ENCODE results near the gene NEU4.
"Not testable (repeated sequence)": the region's sequence is repeated elsewhere in the genome, so short reads cannot be mapped to it uniquely, and the experiment has no call there.

Gene NEU4

DNA sequence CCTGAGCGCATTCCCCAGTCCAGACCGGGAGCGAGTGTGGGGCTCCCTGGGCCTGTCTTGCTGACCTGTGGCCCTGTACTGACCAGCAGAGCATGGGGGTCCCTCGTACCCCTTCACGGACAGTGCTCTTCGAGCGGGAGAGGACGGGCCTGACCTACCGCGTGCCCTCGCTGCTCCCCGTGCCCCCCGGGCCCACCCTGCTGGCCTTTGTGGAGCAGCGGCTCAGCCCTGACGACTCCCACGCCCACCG, 5.3 kb downstream of the NEU4 start:
- no peak for DNase-seq (ENCODE audit: low read depth)

DNA sequence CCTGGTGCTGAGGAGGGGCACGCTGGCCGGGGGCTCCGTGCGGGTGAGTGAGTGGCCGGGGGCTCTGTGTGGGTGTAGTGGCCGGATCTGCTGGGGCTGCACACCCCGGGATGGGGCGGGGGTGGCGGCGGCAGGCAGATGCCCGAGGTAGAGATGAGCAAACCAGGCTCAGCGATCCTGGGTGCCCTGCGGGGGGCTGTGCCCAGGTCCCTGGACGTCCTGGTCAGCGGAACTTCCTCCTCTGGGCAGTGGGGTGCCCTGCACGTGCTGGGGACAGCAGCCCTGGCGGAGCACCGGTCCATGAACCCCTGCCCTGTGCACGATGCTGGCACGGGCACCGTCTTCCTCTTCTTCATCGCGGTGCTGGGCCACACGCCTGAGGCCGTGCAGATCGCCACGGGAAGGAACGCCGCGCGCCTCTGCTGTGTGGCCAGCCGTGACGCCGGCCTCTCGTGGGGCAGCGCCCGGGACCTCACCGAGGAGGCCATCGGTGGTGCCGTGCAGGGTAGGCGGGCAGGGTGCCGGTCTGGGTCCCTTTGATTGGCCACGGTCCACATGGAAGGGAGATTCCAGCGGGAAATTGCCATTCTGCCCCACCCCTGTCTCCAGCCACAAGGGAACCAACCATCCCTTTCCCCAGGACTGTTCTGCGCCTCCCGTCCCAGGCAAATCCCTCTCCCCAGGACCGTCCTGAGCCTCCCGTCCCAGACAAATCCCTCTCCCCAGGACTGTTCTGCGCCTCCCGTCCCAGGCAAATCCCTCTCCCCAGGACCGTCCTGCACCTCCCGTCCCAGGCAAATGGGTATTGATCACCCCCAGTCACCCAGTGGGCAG, 5.9 kb downstream of the NEU4 start:
- no peak for DNase-seq (ENCODE audit: low read depth)

DNA sequence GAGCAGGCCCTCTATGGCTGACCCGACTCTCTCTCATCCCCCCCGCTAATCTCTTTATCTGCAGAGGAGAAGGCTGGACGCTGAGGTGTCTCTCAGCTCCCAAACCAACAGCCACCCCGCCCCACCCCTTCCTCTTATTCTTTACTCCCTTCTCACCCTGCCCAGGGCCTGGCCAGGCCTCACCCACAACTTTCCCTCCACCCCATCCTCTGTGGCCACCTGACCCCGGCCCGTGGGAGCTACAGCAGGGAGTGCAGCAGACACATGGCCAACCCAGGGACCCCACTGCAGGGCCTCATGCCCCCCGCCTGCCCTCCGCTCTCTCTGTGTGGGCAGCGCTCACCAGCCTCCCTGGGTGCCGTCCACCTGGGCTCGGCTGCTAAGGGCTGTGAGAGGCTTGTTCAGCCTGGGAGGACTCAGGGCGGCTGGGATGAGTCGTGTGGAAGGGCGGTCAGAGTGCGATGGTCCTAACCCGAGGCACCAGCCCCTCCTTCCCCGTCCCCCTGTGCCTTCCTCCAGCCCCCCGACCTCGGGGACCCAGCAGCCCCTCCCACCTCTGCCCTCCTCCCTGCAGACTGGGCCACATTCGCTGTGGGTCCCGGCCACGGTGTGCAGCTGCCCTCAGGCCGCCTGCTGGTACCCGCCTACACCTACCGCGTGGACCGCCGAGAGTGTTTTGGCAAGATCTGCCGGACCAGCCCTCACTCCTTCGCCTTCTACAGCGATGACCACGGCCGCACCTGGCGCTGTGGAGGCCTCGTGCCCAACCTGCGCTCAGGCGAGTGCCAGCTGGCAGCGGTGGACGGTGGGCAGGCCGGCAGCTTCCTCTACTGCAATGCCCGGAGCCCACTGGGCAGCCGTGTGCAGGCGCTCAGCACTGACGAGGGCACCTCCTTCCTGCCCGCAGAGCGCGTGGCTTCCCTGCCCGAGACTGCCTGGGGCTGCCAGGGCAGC, 6.8 kb downstream of the NEU4 start:
- no peak for DNase-seq (ENCODE audit: low read depth)

- no peak for DNase-seq (ENCODE audit: low read depth)
Measured at GRCh38 chr2:241816431-241817121, 7.6 kb downstream of the NEU4 start.

GRCh38 chr2:241817126-241817820, 8.3 kb downstream of the NEU4 start:
- no peak for DNase-seq (ENCODE audit: low read depth)

DNA sequence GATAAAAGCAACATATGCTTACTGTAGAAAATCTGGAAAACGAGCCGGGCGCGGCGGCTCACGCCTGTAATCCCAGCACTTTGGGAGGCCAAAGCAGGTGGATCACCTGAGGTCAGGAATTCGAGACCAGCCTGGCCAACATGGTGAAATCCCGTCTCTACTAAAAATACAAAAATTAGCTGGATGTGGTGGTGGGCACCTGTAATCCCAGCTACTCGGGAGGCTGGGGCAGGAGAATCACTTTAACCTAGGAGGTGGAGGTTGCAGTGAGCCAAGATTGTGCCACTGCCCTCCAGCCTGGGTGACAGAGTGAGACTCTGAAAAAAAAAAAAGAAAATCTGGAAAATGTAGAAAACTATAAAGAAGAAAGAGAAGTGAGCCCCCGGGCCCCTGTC, 8.8 kb downstream of the NEU4 start:
- DNase-seq (ENCODE audit: low read depth): not testable (repeated sequence)

- DNase-seq (ENCODE audit: low read depth): no peak
Measured at GRCh38 chr2:241818229-241818942, 9.4 kb downstream of the NEU4 start.

DNA sequence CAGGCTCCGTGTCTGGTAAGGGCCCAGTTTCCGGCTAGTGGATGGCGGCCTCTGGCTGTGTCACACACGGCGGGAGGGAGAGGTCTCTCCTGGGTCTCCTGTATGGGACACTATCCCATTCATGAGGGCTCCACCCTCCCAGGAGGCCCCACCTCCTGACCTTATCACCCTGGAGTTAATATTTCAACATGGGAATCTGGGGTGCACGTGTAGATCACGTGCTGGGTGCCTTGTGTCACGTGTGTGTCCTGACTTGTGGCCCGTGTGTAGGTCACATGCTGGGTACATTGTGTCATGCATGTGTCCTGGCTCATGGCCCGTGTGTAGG, 9.9 kb downstream of the NEU4 start:
- DNase-seq (ENCODE audit: low read depth): no peak

GRCh38 chr2:241819947-241820624, 11.1 kb downstream of the NEU4 start:
- not testable (repeated sequence) for DNase-seq (ENCODE audit: low read depth)

- no peak for DNase-seq (ENCODE audit: low read depth)
Measured at GRCh38 chr2:241820625-241821384, 11.8 kb downstream of the NEU4 start.

DNA sequence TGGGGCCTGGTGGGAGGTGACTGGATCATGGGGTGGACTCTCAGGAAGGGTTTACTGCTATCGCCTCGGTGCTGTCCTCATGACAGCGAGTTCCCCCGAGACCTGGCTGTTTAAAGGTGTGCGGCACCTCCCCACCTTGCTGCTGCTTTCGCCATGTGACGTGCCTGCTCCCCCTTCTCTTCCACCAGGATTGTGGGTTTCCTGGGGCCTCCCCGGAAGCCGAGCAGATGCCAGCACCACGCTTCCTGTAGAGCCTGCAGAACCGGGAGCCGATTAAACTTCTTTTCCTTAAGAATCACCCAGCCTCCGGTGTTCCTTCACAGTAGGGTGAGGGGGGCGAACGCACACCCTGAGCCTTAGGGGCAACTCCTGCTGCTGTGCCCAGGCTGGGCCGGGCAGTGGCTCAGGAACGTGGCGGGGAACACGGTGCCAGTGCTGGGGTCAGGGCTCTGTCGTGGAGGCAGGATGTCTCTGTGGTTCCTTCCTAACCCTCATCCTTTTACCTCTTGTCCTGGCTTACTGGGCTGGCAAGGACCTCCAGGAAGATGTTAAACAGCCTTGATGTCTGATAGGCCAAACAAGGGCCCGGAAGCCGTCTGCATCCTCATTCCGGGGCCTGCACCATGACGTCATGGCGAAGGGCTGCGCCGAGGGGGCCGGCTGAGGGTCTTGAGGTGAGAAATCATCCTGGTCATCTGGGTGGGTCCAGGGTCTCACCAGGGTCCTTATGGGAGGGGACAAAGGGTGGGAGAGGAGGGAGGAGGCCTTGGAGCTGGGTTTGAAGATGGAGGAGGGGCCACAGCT, 12.7 kb downstream of the NEU4 start:
- DNase-seq (ENCODE audit: low read depth): no peak

DNA sequence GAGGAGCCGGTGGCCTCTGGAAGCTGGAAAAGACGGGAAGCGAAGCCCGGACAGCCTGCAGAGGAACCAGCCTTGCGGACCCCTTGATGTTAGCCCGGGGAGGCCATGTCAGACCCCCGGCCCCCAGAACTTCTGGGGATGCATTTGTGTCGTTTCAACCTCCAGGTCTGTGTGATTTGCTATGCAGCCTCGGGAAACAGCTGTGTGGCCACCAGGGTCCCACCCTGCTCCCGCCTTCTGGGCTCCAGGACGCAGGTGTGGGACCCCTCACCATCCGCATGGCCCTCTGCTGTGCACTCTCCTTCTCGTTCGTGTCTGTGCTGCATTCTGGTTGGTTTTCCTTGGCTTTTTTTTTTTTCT, 13.3 kb downstream of the NEU4 start:
- DNase-seq (ENCODE audit: low read depth): no peak

DNA sequence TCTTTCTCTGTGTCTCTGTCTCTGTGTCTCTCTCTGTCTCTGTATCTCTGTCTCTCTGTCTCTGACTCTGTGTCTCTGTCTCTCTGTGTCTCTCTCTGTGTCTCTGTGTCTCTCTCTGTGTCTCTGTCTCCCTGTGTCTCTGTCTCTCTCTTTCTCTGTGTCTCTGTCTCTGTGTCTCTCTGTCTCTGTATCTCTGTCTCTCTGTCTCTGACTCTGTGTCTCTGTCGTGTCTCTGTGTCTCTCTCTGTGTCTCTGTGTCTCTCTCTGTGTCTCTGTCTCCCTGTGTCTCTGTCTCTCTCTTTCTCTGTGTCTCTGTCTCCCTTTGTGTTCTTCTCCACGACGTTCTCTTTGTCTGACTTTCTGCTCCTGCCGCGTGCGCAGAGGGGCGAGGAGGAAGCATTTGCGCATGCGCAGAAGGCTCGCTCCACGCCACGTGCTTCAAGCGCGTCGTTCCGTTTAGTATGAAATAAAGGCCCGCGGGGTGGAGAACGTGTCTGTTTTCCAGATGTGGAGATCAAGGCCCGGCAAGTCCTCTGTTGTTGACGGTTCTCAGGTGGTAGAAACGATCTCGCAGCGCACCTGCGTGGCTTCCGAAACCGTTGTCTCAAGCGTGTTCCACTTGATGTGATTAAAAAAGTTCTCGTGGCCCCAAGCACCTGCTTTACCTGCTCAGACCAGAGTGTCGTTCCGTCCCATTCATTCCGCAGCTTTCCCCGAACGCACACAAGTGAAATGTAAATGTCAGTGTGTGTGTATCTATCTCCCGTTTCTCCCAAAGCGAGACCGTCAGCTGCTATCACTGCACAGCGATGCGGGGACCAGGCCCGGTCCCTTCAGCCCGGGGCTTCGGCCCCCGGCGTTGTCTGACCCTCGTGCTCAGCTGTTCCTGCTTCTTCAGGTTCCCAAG, 14.8 kb downstream of the NEU4 start:
- not testable (repeated sequence) for DNase-seq (ENCODE audit: low read depth)

GRCh38 chr2:241827394-241827793, 18.4 kb downstream of the NEU4 start:
- no peak for DNase-seq (ENCODE audit: low read depth)

DNA sequence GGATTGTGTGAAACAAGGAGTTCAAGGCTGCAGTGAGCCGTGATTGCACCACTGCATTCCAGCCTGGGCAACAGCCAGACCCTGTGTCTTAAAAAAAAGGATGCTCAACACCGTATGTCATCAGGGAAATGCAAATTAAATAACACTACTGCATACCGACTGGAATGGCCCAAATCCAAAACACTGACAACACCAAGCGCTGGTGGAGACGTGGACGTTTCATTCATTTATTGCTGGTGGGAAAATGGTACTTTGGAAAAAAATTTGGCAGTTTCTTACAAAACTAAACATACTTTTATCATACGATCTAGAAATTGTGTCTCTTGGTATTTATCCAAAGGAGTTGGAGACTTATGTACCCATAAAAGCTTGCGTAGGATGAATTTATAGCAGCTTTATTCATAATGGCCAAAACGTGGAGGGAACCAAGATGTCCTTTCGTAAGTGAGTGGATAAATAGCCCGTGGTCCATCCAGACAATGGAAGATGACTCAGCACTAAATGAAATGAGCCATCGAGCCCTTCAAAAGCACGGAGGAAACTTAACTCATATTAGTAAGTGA, 24.2 kb downstream of the NEU4 start:
- DNase-seq (ENCODE audit: low read depth): no peak

DNA sequence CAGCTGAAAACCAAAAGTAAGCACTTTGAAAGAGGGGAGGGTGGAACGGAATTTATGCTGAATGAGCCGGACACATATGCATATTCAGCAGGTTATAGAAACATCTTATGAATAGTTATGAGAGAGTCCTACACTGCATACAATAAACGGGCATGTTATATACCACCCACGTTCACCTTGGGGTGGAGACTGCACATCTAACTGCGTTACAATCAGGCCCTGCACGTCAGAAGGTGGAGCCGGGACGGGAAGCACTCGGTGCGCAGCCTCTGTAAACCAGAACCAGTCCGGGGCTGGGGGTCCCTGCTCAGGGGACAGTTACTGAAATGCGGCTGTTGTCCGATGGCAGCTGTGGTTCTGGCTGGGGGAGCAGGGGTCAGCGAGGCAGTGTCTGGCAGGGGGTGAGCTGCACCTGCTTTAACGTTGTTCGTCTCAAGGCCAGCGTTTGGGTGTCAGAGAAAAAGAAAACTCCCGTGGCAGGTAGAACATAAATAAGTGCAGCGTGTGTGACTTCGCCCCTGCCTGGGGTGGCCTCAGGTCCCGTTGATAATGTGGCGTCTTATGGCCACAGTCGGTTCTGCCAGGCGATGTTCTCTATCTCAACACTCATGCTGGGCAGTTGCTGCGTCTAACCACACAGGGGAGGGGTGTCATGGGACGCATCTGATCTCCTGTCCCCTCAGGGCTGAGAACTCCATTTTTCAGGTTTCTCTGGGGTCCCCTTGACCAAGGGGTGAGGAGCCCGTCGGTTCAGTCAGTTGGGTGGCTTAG, 24.9 kb downstream of the NEU4 start:
- DNase-seq (ENCODE audit: low read depth): not testable (repeated sequence)

- DNase-seq (ENCODE audit: low read depth): no peak
Measured at GRCh38 chr2:241834527-241835210, 25.7 kb downstream of the NEU4 start.

All from HS-27A (cell line).